ENCODE results near the gene COL17A1.

- TF ChIP-seq EZH2 (IDR thresholded peaks at IDR 0.05; ENCODE audit: borderline replicate concordance, low read depth, low read length, severe bottlenecking): no peak
- TF ChIP-seq CTCF (IDR thresholded peaks at IDR 0.05; ENCODE audit: borderline replicate concordance, extremely low read depth, low read length, poor library complexity, severe bottlenecking): no peak
Observed at GRCh38 chr10:104059364-104059763, 26.3 kb downstream of the COL17A1 start.

Data from DND-41 (cell line).